Activated T-cell treated with anti-CD3 and anti-CD28 coated beads for 1 hour (primary cell): ENCODE data around the gene COPRS.

ENCODE experiments used
- DNase-seq: peaks from one replicate; pipeline ENCODE4 v3.0.0-alpha.2; 2020; ENCODE audit warnings: low read depth

Gene COPRS

GRCh38 chr17:31807846-31808245 is 51.2 kb downstream of the COPRS start:
- no peak for DNase-seq

GRCh38 chr17:31806921-31807320 is 52.1 kb downstream of the COPRS start:
- DNase-seq: no peak

GRCh38 chr17:31803494-31804213 is 55.4 kb downstream of the COPRS start:
- no peak for DNase-seq

DNA sequence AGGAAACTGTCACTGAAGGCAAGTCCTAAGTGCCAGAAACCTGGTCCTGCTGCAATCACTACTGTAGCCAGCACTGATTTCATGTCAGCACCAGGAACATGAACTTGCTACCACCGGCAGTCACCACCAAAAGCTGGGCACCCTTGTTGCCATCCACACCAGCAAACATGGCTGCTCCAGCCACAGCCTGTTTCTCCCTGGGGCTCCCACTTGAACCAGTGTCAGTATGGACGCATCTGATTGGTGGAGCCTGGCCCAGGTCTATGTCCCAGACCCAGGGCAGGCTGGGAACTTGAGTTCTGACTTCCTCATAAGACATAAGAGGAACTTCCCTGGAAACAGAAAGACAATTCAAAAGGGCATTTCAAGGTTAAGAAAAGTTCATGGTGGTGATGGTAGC is 56.5 kb downstream of the COPRS start:
- DNase-seq: no peak
